SK-N-SH (cell line): ENCODE results near the gene PRIM2. TPM values are rescaled to one million over a fixed set of nuclear protein-coding genes. Genes with fewer than 3 reads are reported as not detected.

ENCODE experiments used
- CTCF ChIA-PET: fragments of 300-600, 350-600 bp; formaldehyde crosslinking; extraction: SDS; loops from one replicate; lab custom pipeline; 2021; lab: Yijun Ruan, JAX
- POLR2A ChIA-PET: fragments of 350-600 bp; sonication (Branson Sonifier 250); formaldehyde crosslinking; extraction: SDS; loops from one replicate; lab custom pipeline; 2020; ENCODE audit warnings: antibody characterized with exemption, inconsistent platforms; lab: Yijun Ruan, JAX
- DNase-seq: peaks from one replicate; pipeline ENCODE4 v3.0.0; 2012
- H2AFZ ChIP-seq: fragments of 200-600 bp; sonication (generic); 2 replicates; pipeline ENCODE4 v1.8.1; 2016; ENCODE audit warnings: antibody characterized with exemption, mild to moderate bottlenecking, low read depth
- H3F3A ChIP-seq: fragments of 200-600 bp; sonication (generic); replicated peaks from 2 replicates; pipeline ENCODE3; 2016; ENCODE audit warnings: antibody characterized with exemption, mild to moderate bottlenecking; ENCODE audit not compliant: insufficient read depth
- H3K27ac ChIP-seq, 2 experiments: fragments of 200-500 bp in 1 of 2; fragments of 200-600 bp in 1 of 2; sonication (Bioruptor generic) in 1 of 2; sonication (generic), shearing (Covaris generic) in 1 of 2; 2 replicates each; pipeline versions ENCODE4 v1.5.1 to v1.6.1; 2014 to 2016; ENCODE audit warnings: low read depth in 2 of 2, inconsistent platforms in 1 of 2, low read length in 1 of 2, mild to moderate bottlenecking in 1 of 2, mixed read lengths in 1 of 2
- H3K27me3 ChIP-seq: fragments of 200-600 bp; sonication (generic), shearing (Covaris generic); 2 replicates; pipeline ENCODE4 v1.6.1; 2016; ENCODE audit warnings: mixed run types; ENCODE audit not compliant: insufficient read depth
- H3K36me3 ChIP-seq, 2 experiments: fragments of 200-500 bp in 1 of 2; fragments of 200-600 bp in 1 of 2; sonication (Bioruptor generic) in 1 of 2; sonication (generic) in 1 of 2; replicated peaks in 1 of 2; 2 replicates each; pipeline versions ENCODE3 to v1.5.1; 2014 to 2016; ENCODE audit warnings: low read length in 1 of 2, mild to moderate bottlenecking in 1 of 2; ENCODE audit not compliant: insufficient read depth in 2 of 2, control insufficient read depth in 1 of 2
- H3K4me1 ChIP-seq, 2 experiments: fragments of 200-500 bp in 1 of 2; fragments of 200-600 bp in 1 of 2; sonication (Bioruptor generic) in 1 of 2; sonication (generic), shearing (Covaris generic) in 1 of 2; 2 replicates each; pipeline versions ENCODE4 v1.5.1 to v1.6.1; 2014 to 2016; ENCODE audit warnings: low read depth in 1 of 2, low read length in 1 of 2, mixed run types in 1 of 2; ENCODE audit not compliant: insufficient read depth in 2 of 2, control insufficient read depth in 1 of 2
- H3K4me2 ChIP-seq: fragments of 200-600 bp; sonication (generic), shearing (Covaris generic); 2 replicates; pipeline ENCODE4 v1.6.1; 2017; ENCODE audit warnings: mixed run types
- H3K4me3 ChIP-seq, 2 experiments: fragments of 200-500 bp in 1 of 2; fragments of 200-600 bp in 1 of 2; sonication (Bioruptor generic) in 1 of 2; sonication (generic), shearing (Covaris generic) in 1 of 2; 2 replicates each; pipeline versions ENCODE4 v1.5.1 to v1.8.1; 2014 to 2016; ENCODE audit warnings: low read depth in 2 of 2, inconsistent platforms in 1 of 2, low read length in 1 of 2, mild to moderate bottlenecking in 1 of 2, mixed read lengths in 1 of 2, moderate library complexity in 1 of 2
- H3K79me2 ChIP-seq: fragments of 200-600 bp; sonication (generic); 2 replicates; pipeline ENCODE4 v1.8.1; 2017; ENCODE audit warnings: mild to moderate bottlenecking; ENCODE audit not compliant: insufficient read depth
- H3K9ac ChIP-seq: fragments of 200-600 bp; sonication (generic); 2 replicates; pipeline ENCODE4 v1.6.1; 2017; ENCODE audit warnings: mixed run types
- H3K9me2 ChIP-seq: fragments of 200-600 bp; sonication (generic); 2 replicates; pipeline ENCODE4 v1.6.1; 2017; ENCODE audit warnings: mixed run types
- H3K9me3 ChIP-seq: fragments of 200-600 bp; sonication (generic); 2 replicates; pipeline ENCODE4 v1.6.1; 2017; ENCODE audit warnings: mixed run types, mild to moderate bottlenecking, moderate library complexity
- H4K20me1 ChIP-seq: fragments of 200-600 bp; sonication (generic); 2 replicates; pipeline ENCODE4 v1.6.1; 2017; ENCODE audit warnings: mild to moderate bottlenecking, mixed run types; ENCODE audit not compliant: insufficient read depth
- CHD2 ChIP-seq: fragments of 150-350 bp; IDR thresholded peaks from 2 replicates; pipeline ENCODE4 v1.6.1; 2018; ENCODE audit warnings: low read length; ENCODE audit not compliant: partially characterized antibody
- EZH2phosphoT487 ChIP-seq: fragments of 200-600 bp; sonication (generic); IDR thresholded peaks from 2 replicates; pipeline ENCODE4 v1.6.1; 2017; ENCODE audit warnings: low read depth, mixed run types, mild to moderate bottlenecking, antibody characterized with exemption, moderate library complexity, borderline replicate concordance
- FOSL2 ChIP-seq: IDR thresholded peaks from 2 replicates; pipeline ENCODE4 v1.4.0; 2012; ENCODE audit warnings: low read depth, mild to moderate bottlenecking, moderate library complexity, borderline replicate concordance
- FOXJ3 ChIP-seq: sonication (generic); formaldehyde crosslinking; IDR thresholded peaks from 2 replicates; pipeline ENCODE4 v1.5.1; 2020; ENCODE audit warnings: mild to moderate bottlenecking, missing genetic modification reagents
- GATA2 ChIP-seq: sonication (generic); formaldehyde crosslinking; IDR thresholded peaks from 2 replicates; pipeline ENCODE4 v1.5.0; 2020; ENCODE audit warnings: mild to moderate bottlenecking, missing genetic modification reagents
- NFIC ChIP-seq: IDR thresholded peaks from 2 replicates; pipeline ENCODE4 v1.4.0; 2012; ENCODE audit warnings: borderline replicate concordance
- RAD21 ChIP-seq: IDR thresholded peaks from 2 replicates; pipeline ENCODE4 v1.6.1; 2012; ENCODE audit warnings: mild to moderate bottlenecking, low read length
- RFX5 ChIP-seq: IDR thresholded peaks from 2 replicates; pipeline ENCODE4 v1.6.1; 2012; ENCODE audit warnings: mild to moderate bottlenecking, improper control_type of control experiment, low read length
- SIN3A ChIP-seq: IDR thresholded peaks from 2 replicates; pipeline ENCODE4 v1.6.1; 2012; ENCODE audit warnings: low read depth, mild to moderate bottlenecking, low read length, moderate library complexity, borderline replicate concordance
- SMC3 ChIP-seq: IDR thresholded peaks from 2 replicates; pipeline ENCODE4 v1.6.1; 2012; ENCODE audit warnings: low read depth, low read length, improper control_type of control experiment
- YY1 ChIP-seq: IDR thresholded peaks from 2 replicates; pipeline ENCODE4 v1.4.0; 2012; ENCODE audit warnings: low read depth, mild to moderate bottlenecking
- WGBS: methylation state at CpG from one replicate; pipeline ENCODE4 v1.1.6; 2017; ENCODE audit warnings: low lambda C conversion rate; 5-methylcytosine and 5-hydroxymethylcytosine counted together
- polyA plus RNA-seq, 3 experiments: library from polyadenylated mRNA; depleted of rRNA; stranded (reverse); fragments of >200 nt; gene quantifications; 2 replicates each; pipeline ENCODE4 v1.2.3, GENCODE V29; 2012
- TF ChIP-seq, protein P1 (sequence below): IDR thresholded peaks from 2 replicates; pipeline ENCODE4; 2012
- TF ChIP-seq, protein P2 (sequence below): fragments of 150-350 bp; IDR thresholded peaks from 2 replicates; pipeline ENCODE4 v1.6.1; 2017; ENCODE audit warnings: antibody characterized with exemption, low read length, low read depth, borderline replicate concordance
- TF ChIP-seq, protein P3 (sequence below): fragments of 150-350 bp; IDR thresholded peaks from 2 replicates; pipeline ENCODE4 v1.6.1; 2016; ENCODE audit warnings: mild to moderate bottlenecking, low read depth, low read length
- TF ChIP-seq, protein P4 (sequence below): IDR thresholded peaks from 2 replicates; pipeline ENCODE4 v1.4.0; 2012; ENCODE audit warnings: low read depth, borderline replicate concordance
- TF ChIP-seq, protein P5 (sequence below): IDR thresholded peaks from 2 replicates; pipeline ENCODE4 v1.6.1; 2012; ENCODE audit warnings: mild to moderate bottlenecking, low read depth, low read length, moderate library complexity

PRIM2 gene
- polyA plus RNA-seq, 1 of the 3 experiments (the other 2 are of a cell fraction) = 14.1 TPM

DNA sequence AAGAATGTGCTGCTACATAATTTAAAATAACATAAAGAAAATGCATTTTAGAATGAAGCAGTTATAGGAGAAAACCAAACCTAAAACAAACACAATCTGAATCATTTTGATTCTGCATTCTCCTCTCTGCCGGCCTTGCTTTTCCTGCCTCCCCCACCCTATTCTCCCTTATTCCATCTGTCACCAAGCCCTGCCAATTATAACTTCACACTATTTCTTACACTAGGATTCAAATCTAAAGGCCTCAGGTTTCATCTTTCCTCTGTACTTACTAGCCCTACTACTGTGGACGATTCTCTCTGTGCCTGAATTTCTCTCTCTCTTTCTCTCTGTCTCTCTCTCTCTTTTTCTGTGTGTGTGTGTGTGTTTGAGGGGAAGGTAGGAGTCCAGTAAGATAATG lies 18.7 kb upstream of the PRIM2 start (continued):
- TF ChIP-seq YY1 (no peak), RFX5 (no peak), GATA2 (CRISPR knock-in tag) (no peak), FOSL2 (no peak), EZH2phosphoT487 (no peak), CHD2 (no peak)
- TF ChIP-seq, protein P1, sequence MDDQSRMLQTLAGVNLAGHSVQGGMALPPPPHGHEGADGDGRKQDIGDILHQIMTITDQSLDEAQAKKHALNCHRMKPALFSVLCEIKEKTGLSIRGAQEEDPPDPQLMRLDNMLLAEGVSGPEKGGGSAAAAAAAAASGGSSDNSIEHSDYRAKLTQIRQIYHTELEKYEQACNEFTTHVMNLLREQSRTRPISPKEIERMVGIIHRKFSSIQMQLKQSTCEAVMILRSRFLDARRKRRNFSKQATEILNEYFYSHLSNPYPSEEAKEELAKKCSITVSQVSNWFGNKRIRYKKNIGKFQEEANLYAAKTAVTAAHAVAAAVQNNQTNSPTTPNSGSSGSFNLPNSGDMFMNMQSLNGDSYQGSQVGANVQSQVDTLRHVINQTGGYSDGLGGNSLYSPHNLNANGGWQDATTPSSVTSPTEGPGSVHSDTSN = no peak
- TF ChIP-seq, protein P2, sequence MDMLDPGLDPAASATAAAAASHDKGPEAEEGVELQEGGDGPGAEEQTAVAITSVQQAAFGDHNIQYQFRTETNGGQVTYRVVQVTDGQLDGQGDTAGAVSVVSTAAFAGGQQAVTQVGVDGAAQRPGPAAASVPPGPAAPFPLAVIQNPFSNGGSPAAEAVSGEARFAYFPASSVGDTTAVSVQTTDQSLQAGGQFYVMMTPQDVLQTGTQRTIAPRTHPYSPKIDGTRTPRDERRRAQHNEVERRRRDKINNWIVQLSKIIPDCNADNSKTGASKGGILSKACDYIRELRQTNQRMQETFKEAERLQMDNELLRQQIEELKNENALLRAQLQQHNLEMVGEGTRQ = no peak
- TF ChIP-seq, all 33 proteins: peak for 0

DNA sequence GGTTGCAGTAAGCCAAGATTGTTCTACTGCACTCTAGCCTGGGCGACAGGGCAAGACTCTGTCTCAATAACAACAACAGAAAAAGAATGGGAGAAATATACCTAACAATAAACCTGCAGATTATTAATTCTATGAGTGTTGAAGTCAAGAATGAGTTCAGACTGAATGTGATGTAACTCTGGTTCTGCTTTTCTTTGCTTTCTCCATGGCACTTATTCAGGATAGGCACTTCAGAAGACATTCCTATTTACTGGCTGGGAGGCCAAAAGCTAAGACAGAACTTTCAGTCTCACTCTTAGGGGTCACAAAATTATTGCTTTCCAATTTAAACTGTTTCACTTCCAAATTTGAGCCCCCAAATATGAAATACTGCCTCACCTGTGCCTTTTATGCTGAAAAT lies 15.7 kb upstream of the PRIM2 start:
- H4K20me1 ChIP-seq = no peaks in the 10 kb centered on the region
- CTCF ChIA-PET = no interaction called here
- no peak overlapping the region for H3K4me2 ChIP-seq
- H3K27me3 ChIP-seq = no peaks in the 10 kb centered on the region
- peaks cover 14% of the 10 kb centered on the region for H3F3A ChIP-seq
- no peak overlapping the region for H2AFZ ChIP-seq
- H3K27ac ChIP-seq = no peak overlapping the region
- no peak overlapping the region for H3K9ac ChIP-seq
- H3K9me2 ChIP-seq = no peaks in the 10 kb centered on the region
- H3K79me2 ChIP-seq = no peaks in the 10 kb centered on the region
- POLR2A ChIA-PET = no interaction called here
- peaks cover 3 to 25% of the 10 kb centered on the region in 2 experiments; a peak in 3 of 4 replicates for H3K4me1 ChIP-seq
- no peaks in the 10 kb centered on the region for H3K9me3 ChIP-seq
- no peak overlapping the region for H3K4me3 ChIP-seq
- H3K36me3 ChIP-seq = no peaks in the 10 kb centered on the region
- WGBS = 94% methylated on average over 1 of the region's 1 CpG
- TF ChIP-seq, protein P3, sequence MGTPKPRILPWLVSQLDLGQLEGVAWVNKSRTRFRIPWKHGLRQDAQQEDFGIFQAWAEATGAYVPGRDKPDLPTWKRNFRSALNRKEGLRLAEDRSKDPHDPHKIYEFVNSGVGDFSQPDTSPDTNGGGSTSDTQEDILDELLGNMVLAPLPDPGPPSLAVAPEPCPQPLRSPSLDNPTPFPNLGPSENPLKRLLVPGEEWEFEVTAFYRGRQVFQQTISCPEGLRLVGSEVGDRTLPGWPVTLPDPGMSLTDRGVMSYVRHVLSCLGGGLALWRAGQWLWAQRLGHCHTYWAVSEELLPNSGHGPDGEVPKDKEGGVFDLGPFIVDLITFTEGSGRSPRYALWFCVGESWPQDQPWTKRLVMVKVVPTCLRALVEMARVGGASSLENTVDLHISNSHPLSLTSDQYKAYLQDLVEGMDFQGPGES = no peak
- no peak for TF ChIP-seq RFX5
- TF ChIP-seq, protein P4, sequence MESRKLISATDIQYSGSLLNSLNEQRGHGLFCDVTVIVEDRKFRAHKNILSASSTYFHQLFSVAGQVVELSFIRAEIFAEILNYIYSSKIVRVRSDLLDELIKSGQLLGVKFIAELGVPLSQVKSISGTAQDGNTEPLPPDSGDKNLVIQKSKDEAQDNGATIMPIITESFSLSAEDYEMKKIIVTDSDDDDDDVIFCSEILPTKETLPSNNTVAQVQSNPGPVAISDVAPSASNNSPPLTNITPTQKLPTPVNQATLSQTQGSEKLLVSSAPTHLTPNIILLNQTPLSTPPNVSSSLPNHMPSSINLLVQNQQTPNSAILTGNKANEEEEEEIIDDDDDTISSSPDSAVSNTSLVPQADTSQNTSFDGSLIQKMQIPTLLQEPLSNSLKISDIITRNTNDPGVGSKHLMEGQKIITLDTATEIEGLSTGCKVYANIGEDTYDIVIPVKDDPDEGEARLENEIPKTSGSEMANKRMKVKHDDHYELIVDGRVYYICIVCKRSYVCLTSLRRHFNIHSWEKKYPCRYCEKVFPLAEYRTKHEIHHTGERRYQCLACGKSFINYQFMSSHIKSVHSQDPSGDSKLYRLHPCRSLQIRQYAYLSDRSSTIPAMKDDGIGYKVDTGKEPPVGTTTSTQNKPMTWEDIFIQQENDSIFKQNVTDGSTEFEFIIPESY = no peak
- TF ChIP-seq FOXJ3 = no peak
- no peak for TF ChIP-seq RAD21
- TF ChIP-seq, protein P5, sequence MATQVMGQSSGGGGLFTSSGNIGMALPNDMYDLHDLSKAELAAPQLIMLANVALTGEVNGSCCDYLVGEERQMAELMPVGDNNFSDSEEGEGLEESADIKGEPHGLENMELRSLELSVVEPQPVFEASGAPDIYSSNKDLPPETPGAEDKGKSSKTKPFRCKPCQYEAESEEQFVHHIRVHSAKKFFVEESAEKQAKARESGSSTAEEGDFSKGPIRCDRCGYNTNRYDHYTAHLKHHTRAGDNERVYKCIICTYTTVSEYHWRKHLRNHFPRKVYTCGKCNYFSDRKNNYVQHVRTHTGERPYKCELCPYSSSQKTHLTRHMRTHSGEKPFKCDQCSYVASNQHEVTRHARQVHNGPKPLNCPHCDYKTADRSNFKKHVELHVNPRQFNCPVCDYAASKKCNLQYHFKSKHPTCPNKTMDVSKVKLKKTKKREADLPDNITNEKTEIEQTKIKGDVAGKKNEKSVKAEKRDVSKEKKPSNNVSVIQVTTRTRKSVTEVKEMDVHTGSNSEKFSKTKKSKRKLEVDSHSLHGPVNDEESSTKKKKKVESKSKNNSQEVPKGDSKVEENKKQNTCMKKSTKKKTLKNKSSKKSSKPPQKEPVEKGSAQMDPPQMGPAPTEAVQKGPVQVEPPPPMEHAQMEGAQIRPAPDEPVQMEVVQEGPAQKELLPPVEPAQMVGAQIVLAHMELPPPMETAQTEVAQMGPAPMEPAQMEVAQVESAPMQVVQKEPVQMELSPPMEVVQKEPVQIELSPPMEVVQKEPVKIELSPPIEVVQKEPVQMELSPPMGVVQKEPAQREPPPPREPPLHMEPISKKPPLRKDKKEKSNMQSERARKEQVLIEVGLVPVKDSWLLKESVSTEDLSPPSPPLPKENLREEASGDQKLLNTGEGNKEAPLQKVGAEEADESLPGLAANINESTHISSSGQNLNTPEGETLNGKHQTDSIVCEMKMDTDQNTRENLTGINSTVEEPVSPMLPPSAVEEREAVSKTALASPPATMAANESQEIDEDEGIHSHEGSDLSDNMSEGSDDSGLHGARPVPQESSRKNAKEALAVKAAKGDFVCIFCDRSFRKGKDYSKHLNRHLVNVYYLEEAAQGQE = no peak
- TF ChIP-seq SIN3A = no peak
- TF ChIP-seq NFIC = no peak
- no peak for TF ChIP-seq SMC3
- DNase-seq = no peak
